H1 (cell line): ENCODE results near the gene REC8. TPM values are rescaled to one million over a fixed set of nuclear protein-coding genes. Genes with fewer than 3 reads are reported as not detected.

Experiments used
- CTCF ChIA-PET: fragments of 300-600 bp; sonication (Branson Sonifier 250); formaldehyde crosslinking; loops from one replicate; lab custom pipeline; 2021; ENCODE audit not compliant: partially characterized antibody; lab: Charles Lee
- POLR2A ChIA-PET: fragments of 300-600 bp; sonication (Branson Sonifier 250); formaldehyde crosslinking; loops from one replicate; lab custom pipeline; 2021; ENCODE audit warnings: inconsistent platforms; ENCODE audit not compliant: partially characterized antibody; lab: Charles Lee
- DNase-seq, 2 experiments: peaks; one replicate each; pipeline versions ENCODE4 v3.0.0 to v3.0.0-alpha.2; 2010 to 2022; ENCODE audit warnings: low spot score in 2 of 2, low read depth in 1 of 2, mixed read lengths in 1 of 2
- FAIRE-seq: peaks from 2 replicates; lab custom pipeline; 2011; peaks lifted over from hg19 to GRCh38; lab: Jason Lieb, UNC
- H2AFZ ChIP-seq: 2 replicates; pipeline ENCODE4 v1.8.1; 2012; ENCODE audit warnings: low read length, inconsistent platforms
- H2AK5ac ChIP-seq: 2 replicates; pipeline ENCODE4 v1.6.1; 2013; ENCODE audit warnings: low read depth, low read length
- H2BK120ac ChIP-seq: replicated peaks from 2 replicates; pipeline ENCODE3; 2013; ENCODE audit warnings: low read depth, low read length, inconsistent platforms
- H2BK12ac ChIP-seq: 2 replicates; pipeline ENCODE4 v1.6.1; 2013; ENCODE audit warnings: low read depth, low read length
- H2BK15ac ChIP-seq: 2 replicates; pipeline ENCODE4 v1.6.1; 2013; ENCODE audit warnings: low read length
- H2BK20ac ChIP-seq: 2 replicates; pipeline ENCODE4 v1.6.1; 2013; ENCODE audit warnings: low read length
- H2BK5ac ChIP-seq: 2 replicates; pipeline ENCODE4 v1.6.1; 2013; ENCODE audit warnings: low read depth, low read length
- H3K14ac ChIP-seq: 2 replicates; pipeline ENCODE4 v1.6.1; 2013; ENCODE audit warnings: inconsistent platforms; ENCODE audit not compliant: insufficient read length
- H3K18ac ChIP-seq: 2 replicates; pipeline ENCODE4 v1.6.1; 2013; ENCODE audit warnings: low read length; ENCODE audit errors: extremely low read depth
- H3K23ac ChIP-seq: 2 replicates; pipeline ENCODE4 v1.6.1; 2013; ENCODE audit warnings: inconsistent platforms; ENCODE audit not compliant: insufficient read length
- H3K23me2 ChIP-seq: 2 replicates; pipeline ENCODE4 v1.6.1; 2013; ENCODE audit warnings: low read depth, low read length
- H3K27ac ChIP-seq: 2 replicates; pipeline ENCODE4 v1.6.1; 2011; ENCODE audit warnings: low read depth, low read length, inconsistent platforms
- H3K27me3 ChIP-seq, 4 experiments: replicated peaks in 1 of 4; 1 replicate in 1 of 4; 2 replicates in 3 of 4; pipeline versions ENCODE4 v1.6.1 to v1.8.1; 2011 to 2013; ENCODE audit warnings: low read length in 3 of 4, mild to moderate bottlenecking in 3 of 4, inconsistent platforms in 2 of 4, mixed read lengths in 2 of 4, moderate library complexity in 1 of 4; ENCODE audit not compliant: control insufficient read depth in 3 of 4, insufficient read depth in 3 of 4; ENCODE audit errors: extremely low read depth in 1 of 4
- H3K36me3 ChIP-seq, 4 experiments: 2 replicates each; pipeline versions ENCODE4 v1.6.1 to v1.8.1; 2011 to 2013; ENCODE audit warnings: mild to moderate bottlenecking in 4 of 4, low read length in 3 of 4, moderate library complexity in 2 of 4, control low read depth in 1 of 4, inconsistent platforms in 1 of 4; ENCODE audit not compliant: insufficient read depth in 4 of 4, control insufficient read depth in 2 of 4
- H3K4ac ChIP-seq: replicated peaks from 2 replicates; pipeline ENCODE3; 2013; ENCODE audit warnings: low read length, low read depth, mixed read lengths, inconsistent platforms; ENCODE audit not compliant: insufficient read length
- H3K4me1 ChIP-seq, 4 experiments: replicated peaks in 1 of 4; 1 replicate in 1 of 4; 2 replicates in 3 of 4; pipeline versions ENCODE4 v1.6.1 to v1.8.1; 2011 to 2013; ENCODE audit warnings: low read length in 3 of 4, inconsistent platforms in 2 of 4, mixed read lengths in 1 of 4; ENCODE audit not compliant: insufficient read depth in 4 of 4, control insufficient read depth in 3 of 4
- H3K4me2 ChIP-seq, 2 experiments: 2 replicates each; pipeline versions ENCODE4 v1.6.1 to v1.8.1; 2011 to 2013; ENCODE audit warnings: low read depth in 2 of 2, low read length in 2 of 2, control low read depth in 1 of 2, inconsistent platforms in 1 of 2, mild to moderate bottlenecking in 1 of 2; ENCODE audit not compliant: insufficient read depth in 1 of 2
- H3K4me3 ChIP-seq, 4 experiments: fragments of 200-600, 300-600 bp in 1 of 4; sonication (generic), shearing (Covaris generic), sonication (Bioruptor Twin) in 1 of 4; 2 replicates each; pipeline versions ENCODE4 v1.5.1 to v1.8.1; 2011 to 2016; ENCODE audit warnings: low read length in 4 of 4, low read depth in 3 of 4, control low read depth in 2 of 4, inconsistent platforms in 2 of 4, mild to moderate bottlenecking in 2 of 4, mixed read lengths in 1 of 4, moderate library complexity in 1 of 4; ENCODE audit not compliant: insufficient read depth in 2 of 4; ENCODE audit errors: extremely low read depth in 1 of 4
- H3K56ac ChIP-seq: replicated peaks from 2 replicates; pipeline ENCODE3; 2013; ENCODE audit warnings: low read depth, mild to moderate bottlenecking, mixed read lengths, low read length, inconsistent platforms; ENCODE audit not compliant: insufficient read length
- H3K79me1 ChIP-seq: 2 replicates; pipeline ENCODE4 v1.6.1; 2013; ENCODE audit warnings: low read depth, low read length, control low read depth
- H3K79me2 ChIP-seq, 2 experiments: 2 replicates each; pipeline versions ENCODE4 v1.6.1 to v1.8.1; 2012 to 2013; ENCODE audit warnings: low read length in 2 of 2, mild to moderate bottlenecking in 2 of 2, inconsistent platforms in 1 of 2; ENCODE audit not compliant: insufficient read depth in 2 of 2, control insufficient read depth in 1 of 2
- H3K9ac ChIP-seq, 4 experiments: replicated peaks in 1 of 4; 1 replicate in 1 of 4; 2 replicates in 3 of 4; pipeline versions ENCODE4 v1.6.1 to v1.8.1; 2011 to 2013; ENCODE audit warnings: low read depth in 3 of 4, low read length in 3 of 4, control low read depth in 2 of 4, mild to moderate bottlenecking in 2 of 4, moderate library complexity in 2 of 4, inconsistent platforms in 1 of 4; ENCODE audit errors: extremely low read depth in 1 of 4
- H3K9me3 ChIP-seq, 2 experiments: 2 replicates each; pipeline versions ENCODE4 v1.6.1 to v1.8.1; 2012 to 2013; ENCODE audit warnings: mild to moderate bottlenecking in 2 of 2, moderate library complexity in 2 of 2, control low read depth in 1 of 2, inconsistent platforms in 1 of 2, low read depth in 1 of 2, low read length in 1 of 2, mixed read lengths in 1 of 2; ENCODE audit not compliant: insufficient read depth in 2 of 2
- H4K20me1 ChIP-seq, 2 experiments: replicated peaks in 1 of 2; 2 replicates each; pipeline versions ENCODE3 to v1.8.1; 2011 to 2013; ENCODE audit warnings: inconsistent platforms in 2 of 2, low read length in 2 of 2, mild to moderate bottlenecking in 1 of 2; ENCODE audit not compliant: insufficient read depth in 2 of 2, control insufficient read depth in 1 of 2
- H4K5ac ChIP-seq: 2 replicates; pipeline ENCODE4 v1.6.1; 2013; ENCODE audit warnings: low read length, low read depth, mixed read lengths, inconsistent platforms; ENCODE audit not compliant: insufficient read length
- H4K8ac ChIP-seq: 2 replicates; pipeline ENCODE4 v1.8.0; 2013; ENCODE audit warnings: mild to moderate bottlenecking, moderate library complexity, low read length, inconsistent platforms; ENCODE audit not compliant: insufficient read depth; ENCODE audit errors: extremely low read depth
- H4K91ac ChIP-seq: replicated peaks from 2 replicates; pipeline ENCODE3; 2013; ENCODE audit warnings: low read length, mixed read lengths, inconsistent platforms; ENCODE audit not compliant: insufficient read length
- ATF3 ChIP-seq: IDR thresholded peaks from 2 replicates; pipeline ENCODE4 v1.6.1; 2011; ENCODE audit warnings: low read depth, mild to moderate bottlenecking, low read length; ENCODE audit not compliant: insufficient read depth
- CEBPB ChIP-seq: IDR thresholded peaks from 2 replicates; pipeline ENCODE4 v1.6.1; 2012; ENCODE audit warnings: low read depth, low read length
- JUN ChIP-seq: IDR thresholded peaks from 2 replicates; pipeline ENCODE4 v1.6.1; 2011; ENCODE audit warnings: low read depth, mild to moderate bottlenecking, improper control_type of control experiment, low read length
- KDM1A ChIP-seq: fragments of 200-600, 300-600 bp; sonication (generic); IDR thresholded peaks from 2 replicates; pipeline ENCODE4 v1.7.1; 2016; ENCODE audit warnings: mild to moderate bottlenecking, low read length, borderline replicate concordance
- KDM4A ChIP-seq: IDR thresholded peaks from one replicate; pipeline ENCODE4 v1.7.1; 2012; ENCODE audit warnings: low read depth, mild to moderate bottlenecking, moderate library complexity, low read length, inconsistent platforms; ENCODE audit not compliant: severe bottlenecking
- NANOG ChIP-seq: IDR thresholded peaks from 2 replicates; pipeline ENCODE4 v1.6.1; 2011; ENCODE audit warnings: low read length, low read depth, mild to moderate bottlenecking, inconsistent platforms; ENCODE audit not compliant: insufficient read depth, poor library complexity, severe bottlenecking
- SP4 ChIP-seq: IDR thresholded peaks from 2 replicates; pipeline ENCODE4 v1.6.1; 2012; ENCODE audit warnings: low read length, inconsistent platforms
- TBP ChIP-seq: IDR thresholded peaks from 2 replicates; pipeline ENCODE4 v1.6.1; 2011; ENCODE audit warnings: low read depth, low read length, improper control_type of control experiment
- WGBS, 2 experiments: shearing (Covaris generic) in 1 of 2; methylation state at CpG; one replicate each; pipeline versions ENCODE4 v1.1.6 to v1.1.7; 2013 to 2015; ENCODE audit warnings: low lambda C conversion rate in 2 of 2, mixed read lengths in 2 of 2, inconsistent platforms in 1 of 2, low coverage in 1 of 2, missing lambda C conversion rate in 1 of 2; ENCODE audit not compliant: insufficient replicate concordance in 2 of 2, insufficient coverage in 1 of 2, insufficient read length in 1 of 2; ENCODE audit errors: extremely low coverage in 1 of 2, missing lambda C conversion rate in 1 of 2; 5-methylcytosine and 5-hydroxymethylcytosine counted together
- polyA plus RNA-seq, 7 experiments: library from polyadenylated mRNA; depleted of rRNA in 3 of 7; stranded (reverse) in 5 of 7; unstranded in 2 of 7; fragments of >200 nt in 5 of 7; fragments of 200-250 nt in 2 of 7; gene quantifications; 1 replicate in 5 of 7; 2 replicates in 1 of 7; 4 replicates in 1 of 7; pipeline versions ENCODE4 v1.2.1 to v1.2.3, GENCODE V29; 2011 to 2013; ENCODE audit warnings: missing spikeins in 2 of 7, mixed read lengths in 2 of 7
- total RNA-seq: library from RNA; stranded (reverse); fragmentation: NEBNext Ultra II Directional; extraction: Animal tissue kit (Norgen Biotek cat#: 25700); gene quantifications from 2 replicates; pipeline ENCODE4 v1.2.1, GENCODE V29; 2021

Gene REC8
- total and polyA plus RNA-seq, 2 of the 8 experiments (the other 6 are each of a cell fraction or from before 2014, with no cell fraction given), result 9.8 to 28.5 TPM

- no peak overlapping the region for H3K4ac ChIP-seq
- ChIA-PET CTCF (interaction anchor here (1.1 to 1.6 kb wide), 3 partner anchors 19 to 128 kb away, joined by 3 to 7 read pairs (median 6); partner anchors contain the start of genes CIDEB and IRF9), POLR2A (interaction anchor here (1.1 to 10.7 kb wide), 15 partner anchors 7 to 107 kb away, joined by 3 to 158 read pairs (median 4); partner anchors contain the start of genes CHMP4A, DCAF11, GMPR2 and IPO4)
- H2BK120ac ChIP-seq, result no peak overlapping the region
- no peak overlapping the region for H3K14ac ChIP-seq
- H3K9ac ChIP-seq, result no peak overlapping the region
- H2AK5ac ChIP-seq, result no peak overlapping the region
- FAIRE-seq (no peak), DNase-seq (no peak)
- no peak overlapping the region for H4K5ac ChIP-seq
- no peak overlapping the region for H2BK5ac ChIP-seq
- H4K20me1 ChIP-seq, result peaks cover 2 to 15% of the 10 kb centered on the region in 2 experiments
- H2BK15ac ChIP-seq, result no peak overlapping the region
- H3K23me2 ChIP-seq, result no peaks in the 10 kb centered on the region
- H4K8ac ChIP-seq, result no peak overlapping the region
- no peak overlapping the region for H4K91ac ChIP-seq
- H3K27ac ChIP-seq, result no peak overlapping the region
- H3K27me3 ChIP-seq, result no peaks in the 10 kb centered on the region
- H3K4me3 ChIP-seq, result no peak overlapping the region
- H3K23ac ChIP-seq, result no peak overlapping the region
- peaks cover 19 to 65% (median 53%) of the 10 kb centered on the region in 4 experiments for H3K36me3 ChIP-seq
- H3K18ac ChIP-seq, result no peak overlapping the region
- no peak overlapping the region for H2BK12ac ChIP-seq
- no peak overlapping the region for H3K56ac ChIP-seq
- H3K79me2 ChIP-seq, result no peaks in the 10 kb centered on the region
- no peaks in the 10 kb centered on the region for H3K9me3 ChIP-seq
- H2BK20ac ChIP-seq, result no peak overlapping the region
- no peak overlapping the region for H3K4me2 ChIP-seq
- H3K4me1 ChIP-seq, result no peaks in the 10 kb centered on the region
- H2AFZ ChIP-seq, result no peak overlapping the region
- peaks cover 2% of the 10 kb centered on the region; the same call in 1 of the 2 replicates for H3K79me1 ChIP-seq
- 88% methylated on average over 18 of the region's 18 CpGs; no CpG with 5 or more reads in 1 of the 2 experiments for WGBS, 2 experiments
- TF ChIP-seq SP4 (no peak), CEBPB (no peak), KDM1A (no peak), JUN (no peak), ATF3 (no peak), NANOG (no peak), TBP (no peak), KDM4A (no peak)
These were observed 8.3 kb downstream of the REC8 start for GRCh38 chr14:24179961-24180796.
